ENCODE results near the gene PODXL2.

The PODXL2 gene

GRCh38 chr3:127637971-127638370 lies 9.0 kb downstream of the PODXL2 start:
- no peaks in the 10 kb centered on the region for H3K9me3 ChIP-seq (ENCODE audit: insufficient read depth, low read length, severe bottlenecking)
- DNase-seq = no peak
- no peaks in the 10 kb centered on the region for H3K27me3 ChIP-seq (ENCODE audit: insufficient read depth, low read length, poor library complexity)
- H3K36me3 ChIP-seq (ENCODE audit: insufficient read depth, low read length) = no peaks in the 10 kb centered on the region
- H3K27ac ChIP-seq (ENCODE audit: low read length) = no peak overlapping the region
- H3K4me2 ChIP-seq (ENCODE audit: insufficient read depth, low read length) = no peak overlapping the region
- no peak overlapping the region for H3K9ac ChIP-seq (ENCODE audit: low read depth, low read length)
- H3K4me1 ChIP-seq (ENCODE audit: insufficient read depth, low read length) = peaks cover 11% of the 10 kb centered on the region
- no peak overlapping the region for H3K4me3 ChIP-seq (ENCODE audit: low read depth in 1 of 2, low read length in 2 of 2)
- H3K79me2 ChIP-seq (ENCODE audit: insufficient read depth, low read length) = no peaks in the 10 kb centered on the region
- H4K20me1 ChIP-seq (ENCODE audit: insufficient read depth, low read length) = no peaks in the 10 kb centered on the region
- ATAC-seq (ENCODE audit: insufficient read depth, low read depth) = no peak
- TF ChIP-seq EZH2 (IDR thresholded peaks at IDR 0.05; ENCODE audit: borderline replicate concordance, low read depth, low read length, severe bottlenecking) (no peak), CTCF (IDR thresholded peaks at IDR 0.05; ENCODE audit: borderline replicate concordance, extremely low read depth, low read length, poor library complexity, severe bottlenecking) (no peak)
- no peak overlapping the region for H2AFZ ChIP-seq (ENCODE audit: low read depth, low read length)

- ATAC-seq (ENCODE audit: insufficient read depth, low read depth) (no peak), DNase-seq (no peak)
- TF ChIP-seq CTCF (IDR thresholded peaks at IDR 0.05; ENCODE audit: borderline replicate concordance, extremely low read depth, low read length, poor library complexity, severe bottlenecking) (no peak), EZH2 (IDR thresholded peaks at IDR 0.05; ENCODE audit: borderline replicate concordance, low read depth, low read length, severe bottlenecking) (no peak)
- no peaks in the 10 kb centered on the region for H3K79me2 ChIP-seq (ENCODE audit: insufficient read depth, low read length)
- no peak overlapping the region for H3K4me3 ChIP-seq (ENCODE audit: low read depth in 1 of 2, low read length in 2 of 2)
- no peaks in the 10 kb centered on the region for H3K36me3 ChIP-seq (ENCODE audit: insufficient read depth, low read length)
- H2AFZ ChIP-seq (ENCODE audit: low read depth, low read length) = no peak overlapping the region
- H3K9ac ChIP-seq (ENCODE audit: low read depth, low read length) = no peak overlapping the region
- H3K27me3 ChIP-seq (ENCODE audit: insufficient read depth, low read length, poor library complexity) = no peaks in the 10 kb centered on the region
- peaks cover 11% of the 10 kb centered on the region for H3K4me1 ChIP-seq (ENCODE audit: insufficient read depth, low read length)
- no peaks in the 10 kb centered on the region for H4K20me1 ChIP-seq (ENCODE audit: insufficient read depth, low read length)
- no peak overlapping the region for H3K4me2 ChIP-seq (ENCODE audit: insufficient read depth, low read length)
- no peaks in the 10 kb centered on the region for H3K9me3 ChIP-seq (ENCODE audit: insufficient read depth, low read length, severe bottlenecking)
- no peak overlapping the region for H3K27ac ChIP-seq (ENCODE audit: low read length)
These were observed 10.4 kb downstream of the PODXL2 start for GRCh38 chr3:127639173-127640041.

DNA sequence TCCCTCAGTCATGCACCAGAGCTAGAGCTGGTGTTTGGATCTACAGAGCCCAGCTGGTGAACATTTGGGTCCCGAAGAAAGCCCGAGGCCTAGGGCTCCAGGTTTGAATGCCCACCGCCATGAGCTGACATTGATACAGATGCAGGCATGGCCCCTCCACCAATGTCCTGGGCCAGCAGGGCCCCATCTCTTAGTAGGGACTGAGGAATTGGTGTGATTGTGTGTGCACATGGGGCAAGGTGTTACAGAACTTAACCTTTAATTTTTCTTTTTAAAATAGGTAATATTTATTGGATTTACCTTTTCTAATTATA lies 11.0 kb downstream of the PODXL2 start:
- Histone ChIP-seq H3K4me2 (ENCODE audit: insufficient read depth, low read length) (no peak overlapping the region), H2AFZ (ENCODE audit: low read depth, low read length) (no peak overlapping the region), H4K20me1 (ENCODE audit: insufficient read depth, low read length) (no peaks in the 10 kb centered on the region), H3K27ac (ENCODE audit: low read length) (no peak overlapping the region), H3K36me3 (ENCODE audit: insufficient read depth, low read length) (no peaks in the 10 kb centered on the region), H3K4me1 (ENCODE audit: insufficient read depth, low read length) (peaks cover 11% of the 10 kb centered on the region), H3K9me3 (ENCODE audit: insufficient read depth, low read length, severe bottlenecking) (no peaks in the 10 kb centered on the region), H3K79me2 (ENCODE audit: insufficient read depth, low read length) (no peaks in the 10 kb centered on the region), H3K9ac (ENCODE audit: low read depth, low read length) (no peak overlapping the region), H3K4me3 (ENCODE audit: low read depth in 1 of 2, low read length in 2 of 2) (no peak overlapping the region), H3K27me3 (ENCODE audit: insufficient read depth, low read length, poor library complexity) (peaks cover 5% of the 10 kb centered on the region)
- DNase-seq (no peak), ATAC-seq (ENCODE audit: insufficient read depth, low read depth) (no peak)
- TF ChIP-seq EZH2 (IDR thresholded peaks at IDR 0.05; ENCODE audit: borderline replicate concordance, low read depth, low read length, severe bottlenecking) (no peak), CTCF (IDR thresholded peaks at IDR 0.05; ENCODE audit: borderline replicate concordance, extremely low read depth, low read length, poor library complexity, severe bottlenecking) (no peak)

All from DND-41 (cell line).